Stomach (tissue), 4 donors: ENCODE results near the gene RGS17.

Source experiments
- CTCF ChIP-seq, 7 experiments: fragments of 450-650 bp in 4 of 7; fragments of 200-600 bp in 3 of 7; sonication (generic) in 3 of 7; IDR thresholded peaks; one replicate each; pipeline ENCODE4 v1.5.1; 2016 to 2019; ENCODE audit warnings: antibody characterized with exemption in 7 of 7, control low read depth in 2 of 7, mild to moderate bottlenecking in 1 of 7
- EP300 ChIP-seq: sonication (generic); formaldehyde crosslinking; IDR thresholded peaks from one replicate; pipeline ENCODE4 v1.6.1; 2017; ENCODE audit warnings: antibody characterized with exemption
- POLR2A ChIP-seq, 4 donors: fragments of 450-650 bp; IDR thresholded peaks; one replicate each; pipeline ENCODE4 v1.6.1; 2016; ENCODE audit warnings: antibody characterized with exemption in 4 of 4, control low read depth in 2 of 4, mild to moderate bottlenecking in 1 of 4, moderate library complexity in 1 of 4
- POLR2AphosphoS5 ChIP-seq, 3 donors: sonication (generic); formaldehyde crosslinking; IDR thresholded peaks; one replicate each; pipeline ENCODE4 v1.6.1; 2016; ENCODE audit warnings: antibody characterized with exemption in 3 of 3

GRCh38 chr6:153162646-153163045, 31.6 kb upstream of the RGS17 start:
- TF ChIP-seq POLR2A (IDR thresholded peaks at IDR 0.05) (no peak), CTCF (IDR thresholded peaks at IDR 0.05) (no peak), POLR2AphosphoS5 (IDR thresholded peaks at IDR 0.05) (no peak), EP300 (no peak)
